ENCODE results near the gene TIPARP.
"Not testable (repeated sequence)": the region's sequence is repeated elsewhere in the genome, so short reads cannot be mapped to it uniquely, and the experiment has no call there.

TIPARP gene

GRCh38 chr3:156676768-156677479, 2.5 kb downstream of the TIPARP start:
- DNase-seq = no peak

GRCh38 chr3:156677536-156677935, 3.1 kb downstream of the TIPARP start:
- no peak for DNase-seq

- no peak for DNase-seq
Observed at GRCh38 chr3:156678197-156678596, 3.8 kb downstream of the TIPARP start.

GRCh38 chr3:156680243-156680914, 6.0 kb downstream of the TIPARP start:
- no peak for DNase-seq

- no peak for DNase-seq
Observed at GRCh38 chr3:156681002-156681401, 6.6 kb downstream of the TIPARP start.

- DNase-seq = no peak
Observed at GRCh38 chr3:156682501-156682900, 8.1 kb downstream of the TIPARP start.

- DNase-seq = no peak
Observed at GRCh38 chr3:156682963-156683362, 8.6 kb downstream of the TIPARP start.

- no peak for DNase-seq
Observed at GRCh38 chr3:156685198-156685597, 10.8 kb downstream of the TIPARP start.

- DNase-seq = no peak
Observed at GRCh38 chr3:156685752-156686151, 11.4 kb downstream of the TIPARP start.

GRCh38 chr3:156687023-156687422, 12.6 kb downstream of the TIPARP start:
- no peak for DNase-seq

- DNase-seq = no peak
Observed at GRCh38 chr3:156688632-156689452, 14.5 kb downstream of the TIPARP start.

GRCh38 chr3:156689608-156690007, 15.2 kb downstream of the TIPARP start:
- DNase-seq = no peak

- no peak for DNase-seq
Observed at GRCh38 chr3:156691920-156692319, 17.5 kb downstream of the TIPARP start.

GRCh38 chr3:156693166-156693565, 18.8 kb downstream of the TIPARP start:
- no peak for DNase-seq

GRCh38 chr3:156694536-156694935, 20.1 kb downstream of the TIPARP start:
- DNase-seq = no peak

- DNase-seq = no peak
Observed at GRCh38 chr3:156702367-156702766, 28.0 kb downstream of the TIPARP start.

GRCh38 chr3:156704370-156705036, 30.1 kb downstream of the TIPARP start:
- DNase-seq = no peak

GRCh38 chr3:156705761-156706616, 31.6 kb downstream of the TIPARP start:
- DNase-seq = no peak

GRCh38 chr3:156707588-156707987, 33.2 kb downstream of the TIPARP start:
- no peak for DNase-seq

- DNase-seq = no peak
Observed at GRCh38 chr3:156710429-156710828, 36.0 kb downstream of the TIPARP start.

- no peak for DNase-seq
Observed at GRCh38 chr3:156711113-156711512, 36.7 kb downstream of the TIPARP start.

- DNase-seq = not testable (repeated sequence)
Observed at GRCh38 chr3:156711944-156712343, 37.6 kb downstream of the TIPARP start.

Measured in activated gamma-delta T cell (primary cell).